IMR-90 (cell line): ENCODE results near the gene KIAA0513. TPM values are rescaled to one million over a fixed set of nuclear protein-coding genes. Genes with fewer than 3 reads are reported as not detected.

Source experiments
- ATAC-seq: fragments of 200-7000 bp; cut with Tn5 transposase; 2 replicates; pipeline ENCODE4 v1.9.1; 2020; ENCODE audit warnings: low read depth, mild to moderate bottlenecking, moderate library complexity
- BruUV-seq: library from RNA; stranded (reverse); fragments of 400-500 nt; replicated peaks from 2 replicates; lab custom pipeline; 2021; lab: Mats Ljungman, UMichigan
- CTCF ChIA-PET: fragments of 300-600 bp; formaldehyde crosslinking; extraction: SDS; loops from one replicate; lab custom pipeline; 2021; ENCODE audit warnings: antibody characterized with exemption; lab: Yijun Ruan, JAX
- POLR2A ChIA-PET: fragments of 300-600 bp; sonication (Branson Sonifier 250); formaldehyde crosslinking; loops from one replicate; lab custom pipeline; 2022; ENCODE audit warnings: antibody characterized with exemption; ENCODE audit not compliant: unreplicated experiment; lab: Charles Lee
- DNase-seq: peaks from one replicate; pipeline ENCODE4 v3.0.0; 2013
- H2AFZ ChIP-seq: replicated peaks from 2 replicates; pipeline ENCODE3; 2013; ENCODE audit warnings: low read length, mild to moderate bottlenecking; ENCODE audit not compliant: poor library complexity
- H2AK5ac ChIP-seq: 2 replicates; pipeline ENCODE4 v1.6.1; 2013; ENCODE audit warnings: low read depth, low read length, inconsistent platforms
- H2AK9ac ChIP-seq: replicated peaks from 2 replicates; pipeline ENCODE3; 2013; ENCODE audit warnings: mild to moderate bottlenecking, low read depth, low read length, moderate library complexity; ENCODE audit not compliant: poor library complexity
- H2BK120ac ChIP-seq: 2 replicates; pipeline ENCODE4 v1.6.1; 2013; ENCODE audit warnings: low read depth, low read length, inconsistent platforms
- H2BK15ac ChIP-seq: 3 replicates; pipeline ENCODE4 v1.6.1; 2013; ENCODE audit warnings: low read depth, low read length, inconsistent platforms
- H2BK20ac ChIP-seq: 2 replicates; pipeline ENCODE4 v1.6.1; 2013; ENCODE audit warnings: low read depth, mild to moderate bottlenecking, inconsistent platforms, low read length, moderate library complexity
- H2BK5ac ChIP-seq: 2 replicates; pipeline ENCODE4 v1.6.1; 2013; ENCODE audit warnings: mild to moderate bottlenecking, low read depth, low read length, inconsistent platforms; ENCODE audit not compliant: poor library complexity, severe bottlenecking
- H3K14ac ChIP-seq: replicated peaks from 2 replicates; pipeline ENCODE4 v1.6.1; 2013; ENCODE audit warnings: low read depth, low read length, inconsistent platforms
- H3K18ac ChIP-seq: 2 replicates; pipeline ENCODE4 v1.6.1; 2013; ENCODE audit warnings: low read depth, low read length, control low read depth
- H3K23ac ChIP-seq: 2 replicates; pipeline ENCODE4 v1.6.1; 2013; ENCODE audit warnings: low read depth, low read length, inconsistent platforms
- H3K27ac ChIP-seq: 2 replicates; pipeline ENCODE4 v1.5.1; 2013; ENCODE audit warnings: mild to moderate bottlenecking, control low read depth, low read length; ENCODE audit not compliant: insufficient read depth
- H3K27me3 ChIP-seq: 2 replicates; pipeline ENCODE4 v1.6.1; 2013; ENCODE audit warnings: low read length; ENCODE audit not compliant: control insufficient read depth, insufficient read depth
- H3K36me3 ChIP-seq: 2 replicates; pipeline ENCODE4 v1.6.1; 2013; ENCODE audit warnings: low read length, mixed read lengths; ENCODE audit not compliant: control insufficient read depth, insufficient read depth
- H3K4ac ChIP-seq: 2 replicates; pipeline ENCODE4 v1.6.1; 2013; ENCODE audit warnings: low read depth, low read length, inconsistent platforms
- H3K4me1 ChIP-seq: 2 replicates; pipeline ENCODE4 v1.6.1; 2013; ENCODE audit warnings: low read length, mixed read lengths; ENCODE audit not compliant: control insufficient read depth, insufficient read depth
- H3K4me2 ChIP-seq: 2 replicates; pipeline ENCODE4 v1.6.1; 2013; ENCODE audit warnings: low read depth, mild to moderate bottlenecking, control low read depth, low read length, moderate library complexity
- H3K4me3 ChIP-seq: 2 replicates; pipeline ENCODE4 v1.5.1; 2013; ENCODE audit warnings: low read depth, mild to moderate bottlenecking, control low read depth, low read length, moderate library complexity; ENCODE audit not compliant: insufficient read depth
- H3K56ac ChIP-seq: 2 replicates; pipeline ENCODE4 v1.6.1; 2013; ENCODE audit warnings: low read length, inconsistent platforms; ENCODE audit not compliant: insufficient read depth; ENCODE audit errors: extremely low read depth
- H3K79me1 ChIP-seq, 2 experiments: 2 replicates each; pipeline ENCODE4 v1.6.1; 2013; ENCODE audit warnings: low read length in 2 of 2, inconsistent platforms in 1 of 2, low read depth in 1 of 2
- H3K9ac ChIP-seq: 2 replicates; pipeline ENCODE4 v1.6.1; 2013; ENCODE audit warnings: low read depth, low read length, control low read depth
- H3K9me1 ChIP-seq: 2 replicates; pipeline ENCODE4 v1.6.1; 2013; ENCODE audit warnings: low read length, inconsistent platforms; ENCODE audit not compliant: insufficient read depth
- H3K9me3 ChIP-seq: 2 replicates; pipeline ENCODE4 v1.6.1; 2013; ENCODE audit warnings: low read length; ENCODE audit not compliant: control insufficient read depth, insufficient read depth
- H4K20me1 ChIP-seq: 2 replicates; pipeline ENCODE4 v1.6.1; 2013; ENCODE audit warnings: low read length, inconsistent platforms; ENCODE audit not compliant: insufficient read depth
- H4K5ac ChIP-seq: 2 replicates; pipeline ENCODE4 v1.6.1; 2013; ENCODE audit warnings: mild to moderate bottlenecking, low read depth, low read length, control low read depth
- H4K8ac ChIP-seq, 2 experiments: 2 replicates each; pipeline ENCODE4 v1.6.1; 2013; ENCODE audit warnings: low read depth in 2 of 2, low read length in 2 of 2, control low read depth in 1 of 2, inconsistent platforms in 1 of 2
- H4K91ac ChIP-seq: 2 replicates; pipeline ENCODE4 v1.6.1; 2013; ENCODE audit warnings: low read depth, low read length, inconsistent platforms; ENCODE audit not compliant: insufficient read depth
- BHLHE40 ChIP-seq: fragments of 150-350 bp; IDR thresholded peaks from 2 replicates; pipeline ENCODE4 v1.6.1; 2016; ENCODE audit warnings: mild to moderate bottlenecking, low read depth, low read length
- CEBPB ChIP-seq: IDR thresholded peaks from 2 replicates; pipeline ENCODE4 v1.6.1; 2012; ENCODE audit warnings: low read depth, low read length, improper control_type of control experiment
- CHD1 ChIP-seq: IDR thresholded peaks from 2 replicates; pipeline ENCODE4 v1.6.1; 2012; ENCODE audit warnings: low read depth, low read length, improper control_type of control experiment
- CTCF ChIP-seq: conservative IDR thresholded peaks from 2 replicates; pipeline ENCODE4 v1.5.1; 2012; ENCODE audit warnings: mild to moderate bottlenecking, low read depth, low read length, improper control_type of control experiment
- ELK1 ChIP-seq: fragments of 150-350 bp; IDR thresholded peaks from 2 replicates; pipeline ENCODE4 v1.6.1; 2016; ENCODE audit warnings: low read depth, mild to moderate bottlenecking, low read length, moderate library complexity, borderline replicate concordance
- FOS ChIP-seq: fragments of 150-350 bp; IDR thresholded peaks from 2 replicates; pipeline ENCODE4 v1.6.1; 2016; ENCODE audit warnings: low read depth, low read length
- MAFK ChIP-seq: IDR thresholded peaks from 2 replicates; pipeline ENCODE4 v1.6.1; 2012; ENCODE audit warnings: low read depth, low read length, improper control_type of control experiment
- MAZ ChIP-seq: IDR thresholded peaks from 2 replicates; pipeline ENCODE4 v1.6.1; 2012; ENCODE audit warnings: low read depth, mild to moderate bottlenecking, low read length, improper control_type of control experiment, moderate library complexity, borderline replicate concordance
- MXI1 ChIP-seq: IDR thresholded peaks from 2 replicates; pipeline ENCODE4 v1.6.1; 2012; ENCODE audit warnings: low read depth, mild to moderate bottlenecking, low read length, moderate library complexity, borderline replicate concordance
- NFE2L2 ChIP-seq: fragments of 150-350 bp; IDR thresholded peaks from 2 replicates; pipeline ENCODE4 v1.6.1; 2016; ENCODE audit warnings: low read depth, mild to moderate bottlenecking, low read length
- POLR2A ChIP-seq: IDR thresholded peaks from 2 replicates; pipeline ENCODE4 v1.6.1; 2012; ENCODE audit warnings: mild to moderate bottlenecking, low read depth, low read length
- RAD21 ChIP-seq: IDR thresholded peaks from 2 replicates; pipeline ENCODE4 v1.6.1; 2012; ENCODE audit warnings: low read length, improper control_type of control experiment
- RCOR1 ChIP-seq: IDR thresholded peaks from 2 replicates; pipeline ENCODE4 v1.6.1; 2012; ENCODE audit warnings: mild to moderate bottlenecking, low read length, improper control_type of control experiment; ENCODE audit not compliant: insufficient replicate concordance
- RFX5 ChIP-seq: IDR thresholded peaks from 2 replicates; pipeline ENCODE4 v1.8.0; 2012; ENCODE audit warnings: low read depth, mild to moderate bottlenecking, low read length, moderate library complexity
- SMC3 ChIP-seq: fragments of 150-350 bp; IDR thresholded peaks from 2 replicates; pipeline ENCODE4 v1.6.1; 2016; ENCODE audit warnings: low read depth, mild to moderate bottlenecking, antibody characterized with exemption, low read length, moderate library complexity
- WGBS, 2 experiments: methylation state at CpG; one replicate each; pipeline versions ENCODE4 v1.1.5 to v1.1.7; 2013; ENCODE audit warnings: missing lambda C conversion rate in 2 of 2; ENCODE audit not compliant: insufficient read length in 1 of 2; ENCODE audit errors: extremely low coverage in 2 of 2; 5-methylcytosine and 5-hydroxymethylcytosine counted together
- dilution Hi-C: fragments of 300-500 bp; cut with HindIII; formaldehyde crosslinking; loops from one replicate; pipeline ENCODE4 v1.14.3; 2018; ENCODE audit warnings: low sequenced_read_pairs; ENCODE audit not compliant: unreplicated experiment
- in situ Hi-C: fragments of 300-500 bp; cut with MboI; formaldehyde crosslinking; loops from 3 replicates; pipeline ENCODE4 v1.14.3; 2019; ENCODE audit warnings: low sequenced_read_pairs, inconsistent platforms, mixed read lengths
- intact Hi-C: fragments of 100-400 bp; cut with micrococcal nuclease; formaldehyde crosslinking; loops from 2 replicates; pipeline ENCODE4 v1.10.0; 2022
- polyA plus RNA-seq, 3 experiments: library from polyadenylated mRNA; depleted of rRNA; stranded (reverse); fragments of >200 nt; gene quantifications; 2 replicates each; pipeline ENCODE4 v1.2.3, GENCODE V29; 2012; ENCODE audit warnings: low replicate concordance in 1 of 3
- total RNA-seq: library from RNA; depleted of rRNA; stranded (reverse); fragments of >200 nt; gene quantifications from 2 replicates; pipeline ENCODE4 v1.2.3, GENCODE V29; 2012
- TF ChIP-seq, protein P1 (sequence below): fragments of 150-350 bp; IDR thresholded peaks from 2 replicates; pipeline ENCODE4 v1.6.1; 2017; ENCODE audit warnings: mild to moderate bottlenecking, antibody characterized with exemption, low read length, low read depth

The KIAA0513 gene
- total and polyA plus RNA-seq, 2 of the 4 experiments (the other 2 are of a cell fraction), result 9.5 TPM

DNA sequence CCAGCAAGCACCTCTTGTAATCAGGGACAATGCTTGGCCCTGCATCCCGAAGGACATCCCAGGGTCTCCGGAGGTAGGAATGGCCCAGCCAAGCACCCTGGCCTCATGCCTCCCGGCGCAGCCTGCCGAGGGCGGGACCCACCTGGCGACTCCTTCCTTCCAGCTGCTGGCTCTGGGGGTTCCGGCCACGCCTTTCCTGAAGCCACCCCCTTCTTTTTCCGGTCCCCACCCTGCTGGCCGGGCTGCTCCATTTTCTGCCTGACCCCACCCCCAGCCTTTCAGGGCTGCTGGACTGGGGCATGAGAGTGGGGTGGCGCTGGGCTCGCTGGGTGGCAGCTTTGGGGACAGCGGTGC lies 107.2 kb downstream of the KIAA0513 start:
- Histone ChIP-seq H2BK120ac (no peak overlapping the region), H2AK5ac (peak overlapping the region; percentile 71; the same call in 1 of the 2 replicates), H3K27ac (no peak overlapping the region), H4K8ac (no peak overlapping the region), H2AFZ (no peak overlapping the region), H3K14ac (no peak overlapping the region), H2BK5ac (no peak overlapping the region), H3K4ac (no peak overlapping the region), H4K20me1 (no peaks in the 10 kb centered on the region), H3K9ac (no peak overlapping the region), H3K4me2 (no peak overlapping the region), H3K9me3 (no peaks in the 10 kb centered on the region), H2BK15ac (no peak overlapping the region), H3K4me3 (no peak overlapping the region), H3K18ac (no peak overlapping the region), H2AK9ac (no peak overlapping the region), H2BK20ac (no peak overlapping the region), H3K27me3 (no peaks in the 10 kb centered on the region), H3K4me1 (peaks cover 26% of the 10 kb centered on the region), H3K23ac (no peak overlapping the region), H3K36me3 (no peaks in the 10 kb centered on the region), H3K9me1 (peaks cover 25% of the 10 kb centered on the region), H3K56ac (no peak overlapping the region), H4K91ac (no peak overlapping the region), H3K79me1 (no peaks in the 10 kb centered on the region), H4K5ac (no peak overlapping the region)
- intact Hi-C loops, result no loop called here
- no TSS peak for BruUV-seq
- ChIA-PET CTCF (interaction anchor here (0.6 kb wide), 1 partner anchor 25 kb away, joined by 3 read pairs; no protein-coding TSS in a partner anchor), POLR2A (no interaction called here)
- no CpG with 5 or more reads among the region's 14 CpGs for WGBS, 2 experiments
- in situ Hi-C loops, result no loop called here
- DNase-seq, result no peak
- TF ChIP-seq ELK1 (no peak), CEBPB (no peak), NFE2L2 (no peak), MAFK (no peak), FOS (no peak), RAD21 (no peak), MXI1 (no peak), RFX5 (no peak), BHLHE40 (no peak), RCOR1 (no peak), CHD1 (no peak), MAZ (no peak), CTCF (no peak), POLR2A (no peak), SMC3 (no peak)
- TF ChIP-seq, protein P1, sequence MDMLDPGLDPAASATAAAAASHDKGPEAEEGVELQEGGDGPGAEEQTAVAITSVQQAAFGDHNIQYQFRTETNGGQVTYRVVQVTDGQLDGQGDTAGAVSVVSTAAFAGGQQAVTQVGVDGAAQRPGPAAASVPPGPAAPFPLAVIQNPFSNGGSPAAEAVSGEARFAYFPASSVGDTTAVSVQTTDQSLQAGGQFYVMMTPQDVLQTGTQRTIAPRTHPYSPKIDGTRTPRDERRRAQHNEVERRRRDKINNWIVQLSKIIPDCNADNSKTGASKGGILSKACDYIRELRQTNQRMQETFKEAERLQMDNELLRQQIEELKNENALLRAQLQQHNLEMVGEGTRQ, result no peak
- dilution Hi-C loops, result no loop called here
- ATAC-seq, result no peak
